ENCODE data around the gene MRPS34.
A peak's percentile ranks its signal among the peaks of the same experiment; 100 is the strongest.
"Not testable (repeated sequence)": the region's sequence is repeated elsewhere in the genome, so short reads cannot be mapped to it uniquely, and the experiment has no call there.

The MRPS34 gene

DNA sequence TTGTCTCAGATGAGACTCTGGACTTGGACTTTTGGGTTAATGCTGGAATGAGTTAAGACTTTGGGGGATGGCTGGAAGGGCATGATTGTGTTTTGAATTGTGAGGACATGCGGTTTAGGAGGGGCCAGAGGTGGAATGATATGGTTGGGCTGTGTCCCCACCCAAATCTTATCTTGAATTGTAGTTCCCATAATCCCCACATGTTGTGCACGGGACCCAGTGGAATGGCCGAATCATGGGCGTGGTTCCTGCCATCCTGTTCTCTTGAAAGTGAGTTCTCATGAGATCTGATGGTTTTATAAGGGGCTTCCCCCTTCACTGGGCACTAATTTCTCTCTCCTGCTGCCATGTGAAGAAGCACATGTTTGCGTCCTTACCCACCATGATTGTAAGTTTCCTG is 26.3 kb upstream of the MRPS34 start:
- intact Hi-C loops (cut with DNase I); DNase-seq: not testable (repeated sequence)

DNA sequence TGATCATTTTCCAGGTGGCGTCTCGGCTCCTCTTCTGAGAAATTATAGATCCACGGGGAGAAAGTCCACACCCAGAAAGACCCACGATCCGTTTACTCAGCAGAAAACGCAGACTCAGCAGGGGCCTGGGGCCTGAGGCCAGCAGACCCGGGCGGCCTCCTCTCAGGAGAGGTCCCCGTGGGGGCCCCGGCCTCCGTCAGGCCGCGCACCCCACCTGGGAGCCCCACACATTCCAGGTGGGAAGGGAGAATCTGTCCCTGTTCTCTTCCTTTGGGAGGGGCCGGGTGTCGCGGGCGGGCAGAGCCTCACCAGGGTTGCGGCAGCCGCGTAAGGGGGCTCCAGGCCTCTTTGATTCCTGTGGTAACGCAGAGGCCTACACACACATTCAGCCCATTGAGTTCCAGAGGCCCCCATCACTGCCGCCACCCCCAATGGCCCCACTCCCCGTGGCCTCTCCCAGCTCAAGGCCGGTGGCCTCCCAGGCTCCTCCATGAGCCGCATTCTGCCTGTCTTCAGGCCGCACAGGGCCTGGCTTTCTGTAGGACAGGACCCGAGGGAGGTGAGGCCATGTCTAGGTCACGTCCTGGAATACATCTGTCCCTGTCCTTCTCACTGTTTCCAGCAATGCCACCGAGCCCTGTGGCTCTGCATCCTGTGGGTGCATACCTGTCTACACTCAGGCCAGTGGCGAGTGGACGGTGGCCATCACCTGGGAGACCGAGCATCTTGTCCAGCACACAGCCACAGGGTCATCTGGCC is 22.2 kb upstream of the MRPS34 start:
- intact Hi-C loops (cut with DNase I) = no loop called here

DNA sequence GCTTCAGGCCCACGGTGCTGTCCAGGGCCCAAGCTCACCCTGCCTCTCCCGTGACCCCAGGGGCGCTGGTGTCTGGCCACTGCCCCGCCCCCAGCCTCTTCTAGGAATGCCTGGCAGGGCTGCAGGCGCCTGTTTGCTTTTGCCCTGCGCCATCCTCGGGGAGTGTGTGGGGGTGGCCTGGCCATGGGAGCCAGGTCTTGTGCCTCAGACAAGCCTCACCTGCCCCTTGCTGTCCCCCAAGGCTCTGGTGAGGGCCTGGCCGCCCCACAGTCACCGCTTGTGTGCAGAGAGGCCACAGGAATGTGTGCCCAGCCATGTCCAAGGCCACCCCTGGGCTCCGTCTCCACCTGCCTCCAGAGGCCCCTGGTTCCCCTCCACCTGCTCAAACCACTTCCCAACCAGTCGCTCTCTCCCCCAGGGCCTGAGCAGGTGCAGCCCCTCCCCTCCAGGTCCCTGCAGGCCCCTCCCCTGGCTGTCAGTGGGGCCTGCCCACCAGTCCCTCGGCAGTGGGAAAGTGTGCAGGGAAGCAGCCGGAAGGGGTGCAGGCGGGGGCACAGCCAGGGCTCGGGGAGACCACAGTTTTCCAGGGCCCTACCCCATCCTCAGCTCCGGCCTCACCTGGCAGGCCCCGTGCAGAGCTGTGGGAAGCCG is 21.4 kb upstream of the MRPS34 start:
- DNase-seq = no peak
- intact Hi-C loops (cut with DNase I) = no loop called here

More for the DNA sequence above, 22.2 kb upstream of the MRPS34 start:
- no peak for DNase-seq

- intact Hi-C loops (cut with DNase I) = no loop called here
- DNase-seq = no peak
These were observed 20.8 kb upstream of the MRPS34 start, which contains the start of gene IGFALS for GRCh38 chr16:1793578-1794220. Gene IGFALS (minus strand): TSS chr16:1793705. CDS start chr16:1793652, 53 bp downstream.

- DNase-seq = no peak
- intact Hi-C loops (cut with DNase I) = no loop called here
These were observed 20.1 kb upstream of the MRPS34 start for GRCh38 chr16:1792836-1793577.

- no peak for DNase-seq
- intact Hi-C loops (cut with DNase I) = no loop called here
These were observed 19.2 kb upstream of the MRPS34 start for GRCh38 chr16:1791943-1792812.

DNA sequence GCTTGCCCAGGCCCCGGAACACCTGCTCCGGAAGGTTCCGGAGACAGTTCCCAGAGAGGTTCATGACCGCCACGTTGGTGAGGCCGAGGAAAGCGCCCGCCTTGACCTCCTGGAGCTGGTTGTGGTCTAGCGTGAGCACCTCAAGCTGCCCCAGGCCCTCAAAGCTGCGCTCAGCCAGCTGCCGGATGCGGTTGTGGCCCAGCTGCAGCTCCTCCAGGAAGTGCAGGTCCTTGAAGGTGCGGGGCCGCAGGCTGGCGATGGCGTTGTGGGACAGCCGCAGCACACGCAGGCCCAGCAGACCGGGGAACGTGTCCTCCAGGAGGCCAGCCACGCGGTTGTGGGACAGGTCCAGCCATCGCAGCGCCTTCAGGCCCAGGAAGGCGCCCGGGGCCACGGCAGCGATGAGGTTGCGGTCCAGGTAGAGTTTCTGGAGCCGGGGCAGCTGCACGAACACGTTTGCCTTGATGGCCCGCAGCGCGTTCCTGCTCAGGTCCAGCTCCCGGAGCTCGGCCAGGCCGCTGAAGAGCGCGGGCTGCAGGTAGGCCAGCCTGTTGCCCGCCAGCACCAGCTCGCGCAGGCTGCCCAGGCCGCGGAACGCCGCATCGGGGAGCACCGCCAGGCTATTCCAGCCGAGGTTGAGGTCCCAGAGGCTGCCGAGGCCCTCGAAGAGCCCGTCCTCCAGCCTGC is 18.5 kb upstream of the MRPS34 start:
- intact Hi-C loops (cut with DNase I) = no loop called here
- DNase-seq = no peak

- DNase-seq = no peak
- intact Hi-C loops (cut with DNase I) = no loop called here
These were observed 17.8 kb upstream of the MRPS34 start for GRCh38 chr16:1790611-1791255.

GRCh38 chr16:1790261-1790610 is 17.3 kb upstream of the MRPS34 start:
- DNase-seq = no peak
- intact Hi-C loops (cut with DNase I) = no loop called here

- intact Hi-C loops (cut with DNase I) = no loop called here
These were observed 16.7 kb upstream of the MRPS34 start for GRCh38 chr16:1789643-1790045.

GRCh38 chr16:1788708-1789100 is 15.8 kb upstream of the MRPS34 start:
- DNase-seq = no peak

More at GRCh38 chr16:1789643-1790045, 16.7 kb upstream of the MRPS34 start:
- no peak for DNase-seq

GRCh38 chr16:1788095-1788707 is 15.3 kb upstream of the MRPS34 start:
- DNase-seq = no peak
- intact Hi-C loops (cut with DNase I) = no loop called here

More at GRCh38 chr16:1788708-1789100, 15.8 kb upstream of the MRPS34 start:
- intact Hi-C loops (cut with DNase I) = no loop called here

GRCh38 chr16:1787322-1788094 is 14.6 kb upstream of the MRPS34 start:
- DNase-seq = peak in 1 of 42 donors; percentile 6
- intact Hi-C loops (cut with DNase I) = no loop called here

GRCh38 chr16:1787056-1787321 is 14.1 kb upstream of the MRPS34 start:
- DNase-seq = no peak
- intact Hi-C loops (cut with DNase I) = no loop called here

GRCh38 chr16:1786242-1787055 is 13.5 kb upstream of the MRPS34 start:
- no peak for DNase-seq
- intact Hi-C loops (cut with DNase I) = no loop called here

GRCh38 chr16:1785846-1786170 is 12.9 kb upstream of the MRPS34 start:
- intact Hi-C loops (cut with DNase I) = no loop called here
- DNase-seq = no peak
